GM18499 (cell line): ENCODE measurements around the gene CCDC15.
"Not testable (repeated sequence)": the region's sequence is repeated elsewhere in the genome, so short reads cannot be mapped to it uniquely, and the experiment has no call there.

Experiments
- ATAC-seq: cut with Tn5 transposase; IDR thresholded peaks from one replicate; pipeline ENCODE4 v1.9.1; 2021; ENCODE audit warnings: moderate number of reproducible peaks; ENCODE audit not compliant: insufficient read depth, unreplicated experiment

CCDC15 gene

DNA sequence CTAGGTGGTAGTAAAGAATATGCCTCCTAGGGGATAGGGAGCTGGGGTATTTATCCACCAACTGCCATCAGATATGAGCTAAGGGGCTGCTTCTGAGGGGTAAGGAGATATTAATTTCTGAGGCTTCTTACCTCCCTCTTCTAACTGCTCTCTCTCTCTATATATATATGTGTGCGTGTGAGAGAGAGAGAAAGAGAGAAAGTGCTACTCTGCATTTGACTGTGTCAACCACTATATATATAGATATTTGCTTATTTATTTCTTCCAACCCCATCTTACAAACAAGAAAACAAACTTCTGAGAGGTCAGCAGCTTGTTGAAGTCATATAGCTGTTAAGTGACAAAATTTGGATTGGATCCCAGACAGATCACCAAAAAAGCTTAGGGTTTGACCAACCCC lies 12.3 kb upstream of the CCDC15 start:
- no peak for ATAC-seq

DNA sequence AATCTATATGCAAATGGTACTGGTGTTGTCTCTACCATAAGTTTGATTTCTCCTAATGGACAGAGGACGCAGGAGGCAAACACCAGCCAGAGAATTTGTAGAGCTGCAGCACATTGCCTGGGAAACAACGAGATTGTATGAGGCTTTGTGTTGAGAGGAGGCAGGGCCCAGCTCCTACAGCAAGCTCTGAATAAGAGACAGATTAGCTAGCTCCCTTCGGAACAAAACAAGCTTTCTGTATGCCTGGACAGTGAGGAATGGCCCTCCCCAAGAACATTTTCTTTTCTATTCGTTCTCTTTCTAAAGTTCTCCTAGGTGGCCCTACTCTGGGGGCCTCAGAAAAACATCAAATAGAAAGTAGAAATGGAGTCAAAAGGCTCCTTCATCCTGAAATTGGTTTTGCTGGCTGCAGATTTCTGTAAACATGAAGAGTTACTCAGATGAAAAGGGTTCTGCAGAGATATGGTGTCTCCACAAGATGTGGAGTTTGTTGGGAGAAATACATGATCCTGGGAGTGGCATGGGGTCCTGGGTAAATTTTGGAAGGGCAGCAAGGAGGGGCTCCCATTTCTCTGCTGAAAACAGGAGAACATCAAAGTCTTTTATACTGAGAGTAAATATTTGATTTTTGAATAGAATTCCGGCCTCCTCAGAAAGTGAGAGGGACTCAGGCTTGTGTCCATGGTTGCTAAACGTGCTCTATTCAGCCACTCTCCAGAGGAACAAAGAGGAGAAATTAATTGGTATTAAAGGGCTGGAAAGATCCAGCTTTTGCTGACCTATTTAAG lies 11.3 kb upstream of the CCDC15 start:
- no peak for ATAC-seq

DNA sequence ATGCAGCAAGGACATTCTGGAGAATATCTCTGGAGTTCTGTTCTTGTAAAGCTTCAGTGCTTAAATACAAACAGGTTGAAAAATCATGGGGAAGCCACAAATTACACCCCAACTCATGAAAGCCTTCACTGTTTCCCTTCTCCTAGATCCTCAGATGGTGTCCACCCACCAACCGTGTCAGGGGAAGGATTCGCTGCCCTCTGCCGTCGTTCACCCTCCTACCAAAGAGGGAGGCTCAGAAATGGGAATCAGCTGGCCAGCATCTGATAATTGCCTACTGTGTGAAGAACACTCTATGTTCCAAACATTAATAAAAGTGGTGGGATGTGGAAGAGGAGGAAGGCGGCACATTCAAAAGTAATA lies 10.8 kb upstream of the CCDC15 start:
- no peak for ATAC-seq

DNA sequence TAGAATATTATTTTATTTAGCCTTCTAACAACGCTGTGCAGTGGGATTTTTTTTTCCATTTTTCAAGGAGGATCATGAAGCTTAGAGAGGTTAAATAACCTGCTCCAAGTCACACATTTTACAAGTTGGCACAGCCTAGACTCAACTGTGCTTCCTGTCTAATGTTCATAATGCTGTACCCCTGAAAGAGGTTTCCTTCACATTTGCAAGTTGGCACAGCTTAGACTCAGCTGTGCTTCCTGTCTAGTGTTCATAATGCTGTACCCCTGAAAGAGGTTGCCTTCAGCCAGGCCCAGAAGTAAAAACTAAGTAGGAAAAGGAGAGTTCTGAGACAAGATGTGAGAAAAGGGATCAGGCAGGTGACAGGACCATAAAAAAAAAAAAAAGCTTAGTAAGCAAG lies 10.3 kb upstream of the CCDC15 start:
- ATAC-seq, result no peak

DNA sequence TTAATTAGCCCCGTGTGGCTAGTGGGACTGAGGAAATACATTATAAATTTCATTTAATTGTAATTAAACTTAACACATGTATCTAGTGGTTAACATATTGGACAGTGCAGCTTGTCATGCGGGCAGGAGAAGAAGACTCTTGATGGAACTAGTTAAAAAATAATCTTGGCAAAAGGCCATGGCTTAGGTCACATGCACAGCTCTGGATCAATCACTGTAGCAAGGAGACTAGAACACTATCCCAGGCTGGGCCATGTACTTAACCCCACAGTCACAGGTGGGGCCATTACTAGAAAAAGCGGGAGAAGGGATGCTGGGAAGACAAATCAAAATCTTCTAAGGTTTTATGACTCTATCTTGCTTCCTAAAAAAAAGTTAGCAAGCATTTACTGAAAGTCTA lies 9.4 kb upstream of the CCDC15 start:
- ATAC-seq, result no peak

DNA sequence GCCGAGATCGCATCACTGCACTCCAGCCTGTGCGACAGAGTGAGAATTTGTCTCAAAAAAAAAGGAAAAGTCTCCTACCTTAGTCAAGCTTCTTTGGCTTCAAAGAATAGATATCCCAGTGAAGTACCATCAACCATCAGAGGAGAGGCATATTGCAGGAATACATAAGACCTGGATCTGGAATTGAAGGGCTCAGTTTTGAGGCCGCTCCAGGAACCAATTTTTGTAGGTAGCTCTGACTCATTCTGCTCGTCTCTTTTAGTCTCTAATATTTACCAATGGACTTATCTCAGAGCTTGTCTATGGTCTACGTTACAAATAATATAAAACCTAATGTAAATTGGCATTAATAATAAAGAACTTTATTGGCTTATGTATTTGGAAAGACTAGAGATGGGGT lies 8.2 kb upstream of the CCDC15 start:
- no peak for ATAC-seq

DNA sequence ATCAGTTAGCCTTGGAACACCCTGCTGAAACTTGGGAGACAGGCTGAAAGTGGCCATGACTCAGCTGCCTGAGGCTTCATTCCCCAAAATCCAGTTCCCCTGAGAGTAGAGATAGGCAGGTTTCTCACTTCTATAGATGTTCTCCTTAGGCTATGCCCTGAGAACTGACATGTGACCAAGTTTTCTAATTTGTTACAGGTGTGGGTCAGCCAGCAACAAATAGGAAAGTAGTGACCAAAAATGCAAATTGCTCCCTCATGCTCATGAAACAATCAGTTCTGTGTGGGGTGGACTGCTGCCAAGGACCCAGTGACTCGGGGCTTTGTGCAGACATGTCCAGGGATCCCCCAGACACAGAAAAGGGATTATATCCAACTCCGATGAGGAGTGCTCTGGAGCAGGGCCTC lies 7.3 kb upstream of the CCDC15 start:
- no peak for ATAC-seq

DNA sequence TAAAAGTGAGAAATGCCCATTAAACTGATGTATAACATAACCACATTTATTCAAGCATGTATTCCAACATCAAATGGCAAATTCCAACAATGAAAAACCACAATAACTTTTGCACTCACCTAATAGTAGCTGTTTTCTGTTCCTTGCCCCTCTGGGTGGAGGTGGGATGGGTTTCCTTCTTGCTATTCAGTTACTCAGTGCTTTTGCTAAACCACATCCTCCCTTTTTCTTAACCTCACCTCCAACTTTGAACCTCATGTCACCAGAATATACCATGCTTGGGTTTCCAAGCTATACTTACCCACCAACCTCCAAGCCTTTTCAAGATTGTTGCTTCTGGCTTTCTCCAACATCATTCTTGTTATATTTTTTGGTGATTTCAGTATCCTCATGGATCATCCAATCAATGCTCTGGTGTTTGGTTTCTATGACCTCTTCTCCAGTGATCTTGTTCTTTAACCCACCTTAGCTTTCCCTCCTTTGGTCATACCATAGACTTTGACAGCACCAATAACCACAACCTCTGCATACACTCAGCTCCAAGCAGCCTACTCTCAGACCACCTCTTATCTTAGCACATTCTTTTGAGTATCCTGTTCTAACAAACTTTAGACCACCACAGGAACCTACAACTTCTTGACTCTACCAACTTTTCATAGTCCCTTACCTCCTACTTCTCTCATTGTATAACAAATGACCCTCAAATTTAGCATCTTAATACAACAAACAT lies 3.2 kb upstream of the CCDC15 start:
- ATAC-seq, result no peak

DNA sequence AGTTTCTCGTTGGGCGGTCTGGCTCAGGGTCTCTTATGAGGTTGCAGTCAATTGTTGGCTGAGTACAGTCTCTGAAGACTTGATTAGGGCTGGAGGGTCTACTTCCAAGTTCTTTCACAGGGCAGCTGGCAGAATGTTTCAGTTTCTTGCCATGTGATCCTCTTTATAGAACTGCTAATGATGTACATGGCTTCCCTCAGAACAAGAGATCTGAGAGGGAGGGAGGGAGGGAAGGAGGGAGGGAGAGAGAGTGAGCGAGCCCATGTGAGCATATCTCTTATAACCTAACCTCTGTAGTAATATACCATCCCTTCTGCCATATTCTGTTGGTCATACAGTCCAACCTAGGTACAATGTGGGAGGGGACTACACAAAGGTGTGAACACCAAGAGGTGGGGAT lies 2.7 kb upstream of the CCDC15 start:
- no peak for ATAC-seq

DNA sequence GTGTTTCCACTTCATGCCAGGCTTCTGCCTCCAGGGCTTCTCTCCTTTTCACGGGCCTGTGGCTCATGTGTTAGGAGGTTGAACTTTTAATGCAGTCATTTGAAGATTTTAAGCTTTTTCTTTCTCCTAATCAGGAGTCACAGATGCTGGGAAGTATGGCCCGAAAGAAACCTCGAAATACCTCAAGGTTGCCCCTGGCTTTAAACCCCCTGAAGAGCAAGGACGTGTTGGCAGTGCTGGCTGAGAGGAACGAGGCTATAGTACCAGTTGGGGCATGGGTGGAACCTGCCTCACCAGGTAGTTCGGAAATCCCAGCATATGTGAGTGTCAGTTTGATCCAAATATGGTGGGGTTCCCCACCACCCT lies 571 bp downstream of the CCDC15 start:
- no peak for ATAC-seq

DNA sequence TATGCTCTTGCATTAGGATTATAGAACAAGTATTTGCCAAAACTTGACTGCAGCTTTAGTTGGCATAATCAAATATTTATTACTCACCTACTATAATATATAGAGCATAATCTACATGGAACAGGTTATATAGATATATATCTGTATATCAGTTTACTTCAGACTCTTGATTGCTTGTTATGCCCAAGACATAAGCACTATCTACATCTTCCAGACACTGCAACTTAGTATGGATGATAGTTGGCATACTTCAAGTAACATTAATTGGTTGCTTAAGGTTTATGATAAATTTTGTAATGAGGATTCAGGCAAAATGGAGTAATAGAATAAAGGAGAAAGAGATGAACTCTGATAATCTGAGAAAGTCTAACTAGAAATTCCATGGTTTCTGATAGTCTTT lies 1.0 kb downstream of the CCDC15 start:
- ATAC-seq, result no peak

DNA sequence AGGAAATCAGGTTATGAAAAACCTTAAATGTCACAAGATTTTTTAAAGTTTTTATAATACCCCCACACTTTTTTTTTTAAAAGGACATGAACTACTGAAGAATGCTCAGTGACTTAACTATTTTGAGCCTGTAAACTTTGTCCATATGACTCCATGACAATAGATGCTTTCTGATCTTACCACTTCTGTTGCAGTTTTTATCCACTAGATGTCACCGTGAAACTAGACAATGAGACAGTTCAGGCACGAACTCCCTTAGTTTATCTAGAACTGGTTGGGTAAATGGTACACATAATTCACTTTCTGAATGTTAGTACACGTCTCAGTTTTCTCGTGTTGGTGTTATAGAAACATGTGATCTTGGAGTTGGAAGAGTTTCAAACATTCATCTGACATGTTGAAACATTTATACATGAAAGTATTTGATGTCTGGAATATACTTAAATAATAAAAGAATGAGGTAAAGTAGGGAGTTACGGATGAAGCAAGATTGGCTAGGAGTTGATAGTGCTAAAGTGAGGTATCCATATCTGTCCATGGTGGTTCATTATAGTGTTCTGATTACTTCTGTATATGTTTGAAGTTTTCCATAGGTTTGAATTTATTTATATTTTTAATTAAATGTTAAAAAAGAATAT lies 8.1 kb downstream of the CCDC15 start:
- ATAC-seq, result peak; percentile 87

DNA sequence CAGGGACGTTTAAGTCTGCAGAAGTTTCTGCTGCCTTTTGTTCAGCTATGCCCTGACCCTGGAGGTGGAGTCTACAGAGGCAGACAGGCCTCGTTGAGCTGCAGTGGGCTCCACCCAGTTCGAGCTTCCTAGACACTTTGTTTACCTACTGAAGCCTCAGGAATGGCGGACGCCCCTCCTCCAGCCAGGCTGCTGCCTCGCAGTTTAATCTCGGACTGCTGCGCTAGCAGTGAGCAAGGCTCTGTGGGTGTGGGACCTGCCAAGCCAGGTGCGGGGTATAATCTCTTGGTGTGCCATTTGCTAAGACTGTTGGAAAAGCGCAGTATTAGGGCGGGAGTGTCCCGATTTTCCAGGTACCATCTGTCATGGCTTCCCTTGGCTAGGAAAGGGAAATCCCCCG lies 14.2 kb downstream of the CCDC15 start:
- not testable (repeated sequence) for ATAC-seq

DNA sequence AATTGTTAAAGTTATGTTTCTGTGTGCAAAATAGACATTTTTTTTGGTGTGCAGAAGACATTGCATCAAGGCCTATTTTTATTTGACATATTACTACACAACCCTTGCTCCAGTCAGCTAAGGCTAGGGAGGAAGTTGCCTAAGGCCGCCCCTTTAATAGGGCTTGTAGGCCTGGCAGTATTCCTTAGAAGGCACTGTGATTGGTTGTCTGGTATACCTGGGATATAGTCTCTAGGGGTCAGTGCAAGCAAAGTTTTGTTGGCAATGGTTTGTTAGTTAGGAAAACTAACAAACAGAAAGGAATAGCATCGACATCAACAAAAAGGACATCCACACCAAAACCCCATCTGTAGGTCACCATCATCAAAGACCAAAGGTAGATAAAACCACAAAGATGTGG lies 16.9 kb downstream of the CCDC15 start:
- no peak for ATAC-seq

DNA sequence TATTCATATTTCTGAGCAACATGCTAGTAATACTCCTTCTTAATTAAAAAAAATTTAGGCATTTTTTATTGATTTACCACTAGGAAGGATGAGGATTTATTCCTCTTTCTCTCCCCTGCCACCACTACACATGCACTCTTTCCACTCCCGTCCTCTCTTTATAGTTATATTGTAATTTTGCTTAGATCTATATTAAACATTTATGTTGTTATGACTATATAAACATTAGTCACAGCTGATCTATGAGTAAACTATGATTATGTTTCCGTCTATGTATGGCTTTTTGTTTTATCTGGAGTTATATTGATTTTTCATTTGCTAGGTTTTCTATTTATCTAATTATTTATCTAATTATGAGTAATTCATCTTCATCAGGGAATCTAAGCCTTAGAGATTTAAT lies 17.8 kb downstream of the CCDC15 start:
- ATAC-seq, result no peak

DNA sequence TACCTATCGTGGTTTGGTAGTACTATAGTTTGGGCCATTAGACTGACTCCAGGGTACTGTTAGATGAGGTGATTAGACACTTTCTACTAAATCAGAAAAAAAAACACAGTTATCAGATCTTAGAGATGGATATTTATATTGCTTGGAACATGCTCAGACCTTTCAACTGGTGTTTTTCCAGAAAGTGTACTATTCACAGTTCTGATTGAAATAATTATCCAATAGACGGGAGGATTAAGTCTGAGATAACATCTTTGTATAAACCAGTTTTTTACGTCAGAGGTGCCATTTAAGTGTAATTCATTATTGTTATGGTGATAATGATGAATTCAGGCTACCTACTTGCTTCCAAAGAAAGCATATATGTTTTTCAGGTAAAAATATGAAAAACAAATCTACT lies 22.5 kb downstream of the CCDC15 start:
- no peak for ATAC-seq

DNA sequence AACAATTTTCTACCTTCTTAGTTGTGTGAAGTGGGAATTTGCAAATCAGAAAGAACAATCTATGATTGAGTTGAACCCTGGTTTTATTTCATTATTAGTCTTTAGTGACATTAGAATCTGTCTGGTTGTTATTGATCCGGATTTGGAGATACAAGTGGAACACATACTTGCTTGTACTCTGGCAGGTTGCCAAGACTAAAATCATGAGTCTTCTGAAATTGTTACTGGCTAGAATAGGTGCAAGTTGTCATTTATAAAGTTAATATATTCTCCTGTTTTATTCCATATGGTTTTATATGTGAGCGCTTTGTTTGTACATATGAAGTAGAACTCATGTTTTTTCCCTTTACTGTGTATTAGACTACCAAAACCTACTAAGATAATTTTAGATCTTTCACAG lies 23.0 kb downstream of the CCDC15 start:
- ATAC-seq, result no peak

DNA sequence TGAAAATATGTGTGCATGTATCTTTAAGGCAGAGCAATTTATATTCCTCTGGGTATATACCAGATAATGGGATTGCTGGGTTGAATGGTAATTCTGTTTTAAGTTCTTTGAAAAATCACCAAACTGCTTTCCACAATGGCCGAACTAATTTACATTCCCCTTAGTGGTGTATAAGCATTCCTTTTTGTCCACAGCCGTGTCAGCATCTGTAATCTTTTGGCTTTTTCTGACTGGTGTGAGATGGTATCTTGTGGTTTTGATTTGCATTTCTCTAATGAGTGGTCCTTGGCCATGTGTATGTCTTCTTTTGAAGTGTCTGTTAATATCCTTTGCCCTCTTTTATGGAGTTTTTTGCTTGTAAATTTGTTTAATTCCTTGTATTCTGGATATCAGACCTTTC lies 24.3 kb downstream of the CCDC15 start:
- ATAC-seq, result no peak

DNA sequence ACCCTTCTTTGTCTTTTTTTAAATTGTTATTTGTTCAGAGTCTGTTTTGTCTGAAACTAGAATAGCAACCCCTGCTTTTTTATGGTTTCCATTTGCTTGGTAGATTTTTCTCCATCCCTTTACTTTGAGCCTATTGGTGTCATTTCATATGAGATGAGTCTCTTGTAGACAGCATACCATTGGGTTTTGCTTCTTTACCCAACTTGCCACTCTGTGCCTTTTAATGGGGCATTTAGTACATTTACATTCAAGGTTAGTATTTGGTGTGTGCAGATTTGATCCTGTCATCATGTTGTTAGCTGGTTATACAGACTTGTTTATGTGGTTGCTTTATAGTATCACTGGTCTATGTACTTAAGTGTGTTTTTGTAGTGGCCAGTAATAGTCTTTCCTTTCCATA lies 28.0 kb downstream of the CCDC15 start:
- no peak for ATAC-seq

DNA sequence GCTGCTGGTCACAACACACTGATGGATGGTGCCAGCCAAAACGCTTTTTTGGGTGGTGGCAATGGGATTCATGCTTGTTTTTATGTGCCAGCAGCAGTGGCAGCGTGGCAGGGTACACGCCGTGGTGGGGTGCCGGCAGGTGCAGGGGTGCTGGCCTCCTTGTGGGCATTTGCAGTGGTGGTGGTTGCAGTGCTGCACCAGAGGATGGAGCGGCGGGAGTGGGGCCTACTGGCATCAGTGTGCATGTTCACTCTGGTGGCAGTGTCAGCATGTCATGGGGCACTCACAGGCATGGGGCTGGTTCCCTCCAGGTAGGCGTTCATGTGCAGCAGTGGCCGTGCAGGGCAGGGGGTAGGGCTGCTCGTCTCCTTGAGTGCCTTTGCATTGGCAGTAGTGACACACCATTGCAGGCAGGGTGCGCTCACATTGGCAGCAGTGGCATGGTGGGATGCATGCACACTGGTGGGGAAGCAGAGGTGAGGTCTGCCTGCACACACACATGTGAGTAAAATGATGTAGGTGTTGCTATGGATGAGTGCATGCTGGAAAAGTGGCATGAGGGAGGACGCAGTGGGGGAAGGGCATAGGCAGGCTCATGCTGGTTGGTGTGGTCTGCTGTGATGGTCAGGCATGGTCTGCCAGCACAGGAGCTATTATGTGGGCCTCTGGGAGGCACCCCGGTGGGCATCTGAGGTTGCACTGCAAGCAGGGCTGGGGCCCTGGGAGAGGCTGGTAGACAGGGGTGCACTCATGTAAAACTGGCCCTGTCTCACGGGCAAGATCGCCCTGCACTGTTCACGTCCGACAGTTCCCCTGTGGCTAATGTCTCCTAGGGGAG lies 29.9 kb downstream of the CCDC15 start:
- no peak for ATAC-seq

DNA sequence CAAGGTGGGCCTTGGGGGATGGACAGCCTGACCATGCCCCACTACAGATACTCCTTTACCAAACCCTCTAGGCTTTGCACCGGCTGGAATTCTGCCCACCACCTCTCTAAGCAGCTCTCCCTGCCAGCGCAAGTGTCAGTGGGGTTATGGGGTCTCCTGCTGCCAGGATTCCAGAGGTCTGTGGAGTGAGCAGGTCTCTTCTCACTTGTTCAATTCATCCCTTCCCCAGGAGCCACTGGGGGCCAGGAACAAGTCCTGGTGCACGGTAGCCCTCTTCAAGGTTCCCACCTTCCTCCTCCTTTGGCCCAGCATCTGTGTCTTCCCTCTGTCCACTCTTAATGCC lies 30.5 kb downstream of the CCDC15 start:
- ATAC-seq, result no peak
